Upper lobe of left lung (tissue), 6 donors: ENCODE results near the gene CNOT4. TPM values are rescaled to one million over a fixed set of nuclear protein-coding genes. Genes with fewer than 3 reads are reported as not detected.

Experiments
- ATAC-seq, 2 donors: fragments of 200-7000 bp; cut with Tn5 transposase; one replicate each; pipeline ENCODE4 v1.9.1; 2022; ENCODE audit warnings: mild to moderate bottlenecking in 2 of 2, moderate library complexity in 2 of 2; ENCODE audit not compliant: low FRiP score in 2 of 2
- DNase-seq, 2 donors: peaks; one replicate each; pipeline ENCODE4 v3.0.0-alpha.2; 2019 to 2020
- H3K27ac ChIP-seq, 4 donors: fragments of 200-600 bp; sonication (generic); one replicate each; pipeline ENCODE4 v1.5.1; 2016 to 2019
- H3K27me3 ChIP-seq, 4 donors: fragments of 200-600 bp; sonication (generic); one replicate each; pipeline ENCODE4 v1.5.1; 2017 to 2019
- H3K36me3 ChIP-seq, 4 donors: fragments of 200-600 bp; sonication (generic); one replicate each; pipeline ENCODE4 v1.5.1; 2016 to 2019
- H3K4me1 ChIP-seq, 4 donors: fragments of 200-600 bp; sonication (generic); one replicate each; pipeline ENCODE4 v1.5.1; 2018 to 2019
- H3K4me3 ChIP-seq, 4 donors: fragments of 200-600 bp; sonication (generic); one replicate each; pipeline ENCODE4 v1.5.1; 2017 to 2019; ENCODE audit warnings: mild to moderate bottlenecking in 2 of 4, moderate library complexity in 1 of 4
- H3K9me3 ChIP-seq, 4 donors: fragments of 200-600 bp; sonication (generic); one replicate each; pipeline ENCODE4 v1.5.1; 2018 to 2019
- CTCF ChIP-seq, 6 experiments: fragments of 450-650 bp in 4 of 6; fragments of 200-600 bp in 2 of 6; sonication (generic) in 2 of 6; IDR thresholded peaks; one replicate each; pipeline ENCODE4 v1.5.1; 2016 to 2019; ENCODE audit warnings: antibody characterized with exemption in 6 of 6
- EP300 ChIP-seq, 4 donors: sonication (generic); formaldehyde crosslinking; IDR thresholded peaks; one replicate each; pipeline ENCODE4 v1.5.1; 2017; ENCODE audit warnings: antibody characterized with exemption in 4 of 4, control low read depth in 2 of 4
- POLR2A ChIP-seq, 4 donors: fragments of 450-650 bp; IDR thresholded peaks; one replicate each; pipeline ENCODE4 v1.5.1; 2016 to 2017; ENCODE audit warnings: antibody characterized with exemption in 4 of 4, mild to moderate bottlenecking in 2 of 4
- POLR2AphosphoS5 ChIP-seq, 2 donors: sonication (generic); formaldehyde crosslinking; IDR thresholded peaks; one replicate each; pipeline ENCODE4 v1.5.1; 2017; ENCODE audit warnings: antibody characterized with exemption in 2 of 2
- WGBS, 2 donors: methylation state at CpG; one replicate each; pipeline ENCODE4 v1.1.5; 2017 to 2018; 5-methylcytosine and 5-hydroxymethylcytosine counted together
- total RNA-seq, 6 donors: library from RNA; depleted of rRNA in 4 of 6; stranded (reverse); fragments of >200 nt in 4 of 6; gene quantifications; one replicate each; pipeline versions ENCODE4 v1.1.0 to v1.2.1, GENCODE V29; 2016 to 2021
- donor health status: DM: no; HTN: no; CAD: no; lungs with moderate emphysema.
- donor health status: DM: no; HTN: yes; CAD: no; lungs with severe emphysema.

Gene CNOT4
- total RNA-seq, 6 donors from 2014 or later = 12.1 to 25.7 (median 19.5) TPM

- TF ChIP-seq CTCF (IDR thresholded peaks at IDR 0.05) (no peak), EP300 (IDR thresholded peaks at IDR 0.05) (no peak), POLR2AphosphoS5 (IDR thresholded peaks at IDR 0.05) (no peak), POLR2A (IDR thresholded peaks at IDR 0.05) (no peak)
- no peaks in the 10 kb centered on the region for H3K36me3 ChIP-seq
- H3K9me3 ChIP-seq = no peaks in the 10 kb centered on the region
- H3K27me3 ChIP-seq = no peaks in the 10 kb centered on the region
- ATAC-seq (no peak), DNase-seq (no peak)
- no peak overlapping the region for H3K27ac ChIP-seq
- H3K4me1 ChIP-seq = peaks cover 0 to 8% (median 1%) of the 10 kb centered on the region in 4 donors
- WGBS, 2 donors = 87 to 91% methylated on average over 3 of the region's 3 CpGs
- no peak overlapping the region for H3K4me3 ChIP-seq
Observed at GRCh38 chr7:135553346-135553745, 43.4 kb upstream of the CNOT4 start.

- no peak overlapping the region for H3K27ac ChIP-seq
- peaks cover 0 to 2% (median under 1%) of the 10 kb centered on the region in 4 donors for H3K4me1 ChIP-seq
- 65 to 91% methylated on average over 3 of the region's 3 CpGs for WGBS, 2 donors
Observed at GRCh38 chr7:135552148-135552547, 42.2 kb upstream of the CNOT4 start.

GRCh38 chr7:135550196-135550595 lies 40.3 kb upstream of the CNOT4 start:
- Histone ChIP-seq H3K4me1 (no peaks in the 10 kb centered on the region), H3K27ac (no peak overlapping the region), H3K9me3 (no peaks in the 10 kb centered on the region), H3K4me3 (no peak overlapping the region), H3K36me3 (no peaks in the 10 kb centered on the region), H3K27me3 (no peaks in the 10 kb centered on the region)
- WGBS, 2 donors = 73 to 77% methylated on average over 7 of the region's 7 CpGs
- TF ChIP-seq POLR2AphosphoS5 (IDR thresholded peaks at IDR 0.05) (no peak), POLR2A (IDR thresholded peaks at IDR 0.05) (no peak), EP300 (IDR thresholded peaks at IDR 0.05) (no peak), CTCF (IDR thresholded peaks at IDR 0.05) (no peak)
- DNase-seq (no peak), ATAC-seq (no peak)

More at GRCh38 chr7:135552148-135552547, 42.2 kb upstream of the CNOT4 start:
- ATAC-seq (no peak), DNase-seq (no peak)
- H3K9me3 ChIP-seq = no peaks in the 10 kb centered on the region
- H3K4me3 ChIP-seq = no peak overlapping the region
- TF ChIP-seq CTCF (IDR thresholded peaks at IDR 0.05) (no peak), POLR2AphosphoS5 (IDR thresholded peaks at IDR 0.05) (no peak), POLR2A (IDR thresholded peaks at IDR 0.05) (no peak), EP300 (IDR thresholded peaks at IDR 0.05) (no peak)
- no peaks in the 10 kb centered on the region for H3K36me3 ChIP-seq
- H3K27me3 ChIP-seq = no peaks in the 10 kb centered on the region

GRCh38 chr7:135541029-135541428 lies 31.1 kb upstream of the CNOT4 start:
- DNase-seq (no peak), ATAC-seq (no peak)
- peaks cover 0 to 4% (median 2%) of the 10 kb centered on the region in 4 donors for H3K4me1 ChIP-seq
- no peaks in the 10 kb centered on the region for H3K36me3 ChIP-seq
- H3K27me3 ChIP-seq = no peaks in the 10 kb centered on the region
- no peak overlapping the region for H3K27ac ChIP-seq
- 96 to 98% methylated on average over 6 of the region's 6 CpGs for WGBS, 2 donors
- TF ChIP-seq EP300 (IDR thresholded peaks at IDR 0.05) (no peak), POLR2A (IDR thresholded peaks at IDR 0.05) (no peak), CTCF (IDR thresholded peaks at IDR 0.05) (no peak), POLR2AphosphoS5 (IDR thresholded peaks at IDR 0.05) (no peak)
- no peak overlapping the region for H3K4me3 ChIP-seq
- H3K9me3 ChIP-seq = no peaks in the 10 kb centered on the region

- ATAC-seq = no peak
- H3K27ac ChIP-seq = no peak overlapping the region
- H3K4me3 ChIP-seq = no peak overlapping the region
- WGBS, 2 donors = 83 to 93% methylated on average over 2 of the region's 2 CpGs
- H3K27me3 ChIP-seq = no peaks in the 10 kb centered on the region
- H3K9me3 ChIP-seq = no peaks in the 10 kb centered on the region
- TF ChIP-seq POLR2AphosphoS5 (IDR thresholded peaks at IDR 0.05) = no peak
- no peak for TF ChIP-seq POLR2A (IDR thresholded peaks at IDR 0.05)
- no peak for TF ChIP-seq CTCF (IDR thresholded peaks at IDR 0.05)
- no peak for TF ChIP-seq EP300 (IDR thresholded peaks at IDR 0.05)
- DNase-seq = no peak
- H3K4me1 ChIP-seq = peaks cover 0 to 4% (median 2%) of the 10 kb centered on the region in 4 donors
- no peaks in the 10 kb centered on the region for H3K36me3 ChIP-seq
Observed at GRCh38 chr7:135539629-135540028, 29.7 kb upstream of the CNOT4 start.
